GM21619 (cell line): Measurements from ENCODE around the gene MCOLN1.
"Not testable (repeated sequence)": the region's sequence is repeated elsewhere in the genome, so short reads cannot be mapped to it uniquely, and the experiment has no call there.

Source experiments
- ATAC-seq: cut with Tn5 transposase; IDR thresholded peaks from one replicate; pipeline ENCODE4 v1.9.1; 2021; ENCODE audit not compliant: unreplicated experiment

The MCOLN1 gene

GRCh38 chr19:7524523-7524922, 2.1 kb downstream of the MCOLN1 start:
- ATAC-seq, result no peak

DNA sequence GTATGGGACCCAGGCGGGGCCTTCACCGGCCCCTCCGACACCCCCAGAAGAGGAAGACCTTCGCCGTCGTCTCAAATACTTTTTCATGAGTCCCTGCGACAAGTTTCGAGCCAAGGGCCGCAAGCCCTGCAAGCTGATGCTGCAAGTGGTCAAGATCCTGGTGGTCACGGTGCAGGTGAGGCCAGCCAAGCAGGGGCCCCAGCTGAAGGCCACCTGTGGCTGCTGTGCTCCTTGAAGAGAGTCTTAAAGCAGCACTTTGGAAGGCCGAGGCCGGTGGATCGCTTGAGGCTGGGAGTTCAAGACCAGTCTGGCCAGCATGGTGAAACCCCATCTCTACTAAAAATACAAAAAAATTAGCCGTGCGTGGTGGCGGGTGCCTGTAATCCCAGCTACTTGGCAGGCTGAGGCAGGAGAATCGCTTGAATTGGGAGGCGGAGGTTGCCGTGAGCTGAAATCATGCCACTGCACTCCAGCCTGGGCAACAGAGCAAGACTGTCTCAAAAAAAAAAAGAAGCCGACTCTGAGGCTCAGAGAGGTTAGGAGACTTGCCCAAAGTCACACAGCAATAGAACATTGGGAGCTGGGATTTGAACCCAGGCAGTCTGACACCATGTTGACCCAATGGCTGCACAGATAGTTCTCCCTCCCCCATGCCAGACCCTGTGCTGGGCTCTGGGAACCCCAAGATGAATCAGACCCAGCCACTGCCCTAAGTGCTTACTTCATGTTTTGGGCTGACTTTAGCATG, 2.7 kb downstream of the MCOLN1 start:
- no peak for ATAC-seq

DNA sequence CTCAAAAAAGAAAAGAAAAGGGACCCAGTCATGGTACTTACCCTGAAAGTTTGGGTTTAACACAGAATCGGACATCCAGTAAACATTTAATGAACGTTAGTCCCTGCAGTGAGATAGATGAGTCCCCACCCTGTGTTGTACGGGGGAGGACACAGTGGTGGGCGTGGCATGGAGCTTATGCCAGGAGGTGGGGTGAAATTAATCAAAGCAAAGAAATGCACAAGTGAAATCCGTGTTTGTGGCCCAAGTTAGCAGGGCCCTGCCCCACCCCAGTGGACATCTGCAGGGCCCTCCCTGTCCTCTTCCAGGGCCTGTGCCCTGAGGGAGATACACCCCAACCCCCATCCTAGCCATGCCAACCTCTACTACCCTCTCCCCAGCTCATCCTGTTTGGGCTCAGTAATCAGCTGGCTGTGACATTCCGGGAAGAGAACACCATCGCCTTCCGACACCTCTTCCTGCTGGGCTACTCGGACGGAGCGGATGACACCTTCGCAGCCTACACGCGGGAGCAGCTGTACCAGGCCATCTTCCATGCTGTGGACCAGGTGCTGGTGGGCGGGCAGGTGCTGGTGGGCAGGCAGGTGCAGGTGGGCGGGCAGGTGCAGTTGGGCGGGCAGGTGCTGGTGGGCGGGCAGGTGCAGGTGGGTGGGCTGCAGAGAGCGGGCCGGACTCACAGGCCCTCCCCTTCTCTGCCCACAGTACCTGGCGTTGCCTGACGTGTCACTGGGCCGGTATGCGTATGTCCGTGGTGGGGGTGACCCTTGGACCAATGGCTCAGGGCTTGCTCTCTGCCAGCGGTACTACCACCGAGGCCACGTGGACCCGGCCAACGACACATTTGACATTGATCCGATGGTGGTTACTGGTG, 3.9 kb downstream of the MCOLN1 start:
- no peak for ATAC-seq

DNA sequence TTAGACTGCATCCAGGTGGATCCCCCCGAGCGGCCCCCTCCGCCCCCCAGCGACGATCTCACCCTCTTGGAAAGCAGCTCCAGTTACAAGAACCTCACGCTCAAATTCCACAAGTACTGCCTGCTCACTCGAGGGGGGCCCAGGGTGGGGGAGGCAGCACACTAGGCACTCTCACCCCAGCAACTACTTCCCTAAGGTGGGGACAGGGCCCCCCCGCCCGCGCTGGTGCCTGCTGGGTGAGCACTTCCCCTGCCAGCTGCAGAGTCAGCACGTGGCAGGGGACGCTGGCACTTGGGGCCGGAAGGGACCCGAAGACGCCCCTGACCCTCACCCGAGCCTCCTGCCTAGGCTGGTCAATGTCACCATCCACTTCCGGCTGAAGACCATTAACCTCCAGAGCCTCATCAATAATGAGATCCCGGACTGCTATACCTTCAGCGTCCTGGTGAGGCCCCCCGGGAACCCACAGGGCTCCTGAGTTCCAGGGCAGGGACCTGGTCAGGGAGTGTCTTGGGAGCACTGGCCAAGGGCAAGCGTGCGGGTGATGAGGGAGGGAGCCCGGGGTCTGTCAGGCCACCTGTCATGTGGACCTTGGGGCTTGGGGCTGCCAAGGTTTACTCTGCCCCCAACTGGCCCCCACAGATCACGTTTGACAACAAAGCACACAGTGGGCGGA, 5.2 kb downstream of the MCOLN1 start:
- ATAC-seq, result no peak

- ATAC-seq, result no peak
These were observed 5.7 kb downstream of the MCOLN1 start for GRCh38 chr19:7528192-7528519.

DNA sequence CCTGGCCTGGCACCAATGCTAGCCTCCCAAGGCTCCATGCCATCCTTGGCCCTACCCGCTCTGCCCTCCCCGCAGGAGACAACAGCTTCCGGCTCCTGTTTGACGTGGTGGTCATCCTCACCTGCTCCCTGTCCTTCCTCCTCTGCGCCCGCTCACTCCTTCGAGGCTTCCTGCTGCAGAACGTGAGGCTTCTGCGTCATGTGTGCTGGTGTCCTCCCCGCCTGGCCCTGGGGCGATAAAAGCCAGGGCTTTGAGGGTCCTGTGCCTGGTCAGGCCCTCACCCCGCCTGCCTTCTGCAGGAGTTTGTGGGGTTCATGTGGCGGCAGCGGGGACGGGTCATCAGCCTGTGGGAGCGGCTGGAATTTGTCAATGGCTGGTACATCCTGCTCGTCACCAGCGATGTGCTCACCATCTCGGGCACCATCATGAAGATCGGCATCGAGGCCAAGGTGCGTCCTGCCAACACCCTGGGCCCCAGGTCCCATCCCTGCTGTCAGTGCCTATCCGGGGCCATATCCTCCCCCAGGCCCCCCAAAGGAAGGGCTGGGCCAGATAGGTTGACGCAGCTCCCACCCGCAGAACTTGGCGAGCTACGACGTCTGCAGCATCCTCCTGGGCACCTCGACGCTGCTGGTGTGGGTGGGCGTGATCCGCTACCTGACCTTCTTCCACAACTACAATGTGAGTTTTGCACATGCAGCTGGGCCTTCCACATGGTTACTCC, 6.3 kb downstream of the MCOLN1 start:
- ATAC-seq, result no peak

DNA sequence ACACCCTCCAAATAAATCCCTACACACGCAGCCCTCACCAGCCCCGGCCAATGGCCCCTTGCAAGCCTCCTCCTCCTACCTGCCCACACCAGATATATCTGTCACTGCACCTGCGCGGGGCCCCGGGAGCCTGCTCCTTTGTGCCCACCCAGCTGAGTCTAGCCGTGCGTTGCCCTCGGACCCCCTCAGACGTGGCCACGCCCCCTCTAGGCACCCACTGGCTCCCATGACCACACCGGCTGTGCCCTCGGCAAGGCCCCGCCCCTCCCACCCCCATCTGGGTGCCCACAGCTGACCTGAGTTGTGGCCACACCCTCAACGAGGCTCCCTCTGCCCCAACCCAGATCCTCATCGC, 6.8 kb downstream of the MCOLN1 start:
- ATAC-seq, result no peak

GRCh38 chr19:7529610-7530490, 7.4 kb downstream of the MCOLN1 start:
- ATAC-seq, result no peak

GRCh38 chr19:7533281-7533885, 11.0 kb downstream of the MCOLN1 start:
- no peak for ATAC-seq

DNA sequence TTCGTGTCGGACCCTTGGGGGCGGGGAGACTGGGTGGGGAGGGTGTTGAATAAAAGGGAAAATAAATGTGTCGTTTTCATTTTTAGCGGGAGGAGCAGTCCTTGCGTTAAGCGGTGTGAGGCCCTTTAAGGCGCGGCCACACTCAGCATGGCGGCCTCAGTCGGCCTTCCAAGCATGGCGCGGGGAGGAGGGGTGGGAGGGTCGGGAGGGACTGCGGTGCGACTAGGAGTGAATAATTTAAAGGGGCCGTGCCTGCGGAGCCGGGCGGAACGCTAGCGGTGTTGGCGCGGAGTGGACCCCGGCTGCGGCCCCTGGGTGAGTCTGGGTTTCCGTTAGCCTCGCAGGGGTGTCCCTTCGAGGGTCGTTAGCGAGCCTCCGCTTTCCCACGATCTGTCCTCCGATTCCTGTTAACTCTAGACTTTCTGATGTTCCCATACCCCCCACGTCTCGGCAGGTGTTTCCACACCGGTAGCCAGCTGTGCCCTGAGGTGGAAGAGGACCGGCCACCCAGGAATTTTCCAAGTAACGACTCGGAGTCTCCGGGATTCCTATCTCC, 11.6 kb downstream of the MCOLN1 start:
- no peak for ATAC-seq

DNA sequence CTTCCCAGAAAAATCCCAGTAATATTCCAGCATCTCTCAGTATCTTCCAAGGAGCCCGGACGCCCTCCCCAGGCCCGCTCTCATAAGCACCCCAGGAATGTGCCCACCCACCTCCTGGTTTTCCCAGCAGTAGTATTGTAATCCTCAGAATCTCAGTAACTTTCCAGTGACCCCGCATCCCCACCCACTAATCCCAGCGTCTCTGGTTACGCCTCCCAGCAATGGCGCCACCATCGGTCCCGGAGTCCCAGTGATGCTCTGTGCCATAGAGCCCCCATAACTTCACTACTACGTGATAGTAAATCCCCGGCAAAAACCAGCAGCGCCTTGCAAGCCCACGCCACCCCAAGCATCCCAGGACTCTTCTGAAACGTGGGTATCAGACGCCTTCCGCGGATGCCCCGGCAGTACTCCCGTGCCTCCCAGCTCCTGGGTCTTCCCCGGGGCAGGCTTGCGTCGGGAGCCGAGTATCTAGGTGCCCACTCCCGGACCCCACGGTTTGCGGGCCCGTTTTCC, 12.2 kb downstream of the MCOLN1 start:
- no peak for ATAC-seq

GRCh38 chr19:7535047-7535997, 12.9 kb downstream of the MCOLN1 start, which contains the start of gene PNPLA6:
PNPLA6 (plus strand) TSS chr19:7535717; CDS start chr19:7535789, 72 bp downstream.
- ATAC-seq, result peak; percentile 65

DNA sequence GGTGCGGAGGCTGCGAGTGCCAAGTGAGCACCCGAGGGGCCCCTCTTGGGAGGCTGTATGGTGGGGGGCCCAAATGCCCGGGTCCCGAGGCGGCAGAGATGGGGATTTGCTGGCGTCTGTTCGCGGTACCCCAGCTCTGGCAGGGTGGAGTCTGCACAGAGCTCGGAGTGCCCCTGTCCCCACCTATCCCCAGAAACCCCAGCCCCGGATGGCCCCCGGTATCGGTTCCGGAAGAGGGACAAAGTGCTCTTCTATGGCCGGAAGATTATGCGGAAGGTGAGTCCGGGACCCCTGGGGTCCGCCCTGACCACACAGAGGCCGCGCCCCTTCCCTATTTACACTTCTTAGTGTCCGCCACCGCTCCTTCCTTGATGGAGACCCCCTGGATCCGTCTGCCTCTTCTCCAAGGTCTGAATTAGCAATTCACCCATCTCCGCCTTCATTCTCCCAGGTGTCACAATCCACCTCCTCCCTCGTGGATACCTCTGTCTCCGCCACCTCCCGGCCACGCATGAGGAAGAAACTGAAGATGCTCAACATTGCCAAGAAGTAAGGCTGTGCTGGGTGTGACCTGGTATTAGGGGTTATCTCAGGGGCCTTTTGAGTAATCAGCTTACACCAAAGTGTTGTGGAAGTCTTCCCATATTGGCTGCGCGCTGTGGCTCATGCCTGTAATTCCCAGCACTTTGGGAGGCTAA, 13.7 kb downstream of the MCOLN1 start:
- peak; percentile 1 for ATAC-seq

DNA sequence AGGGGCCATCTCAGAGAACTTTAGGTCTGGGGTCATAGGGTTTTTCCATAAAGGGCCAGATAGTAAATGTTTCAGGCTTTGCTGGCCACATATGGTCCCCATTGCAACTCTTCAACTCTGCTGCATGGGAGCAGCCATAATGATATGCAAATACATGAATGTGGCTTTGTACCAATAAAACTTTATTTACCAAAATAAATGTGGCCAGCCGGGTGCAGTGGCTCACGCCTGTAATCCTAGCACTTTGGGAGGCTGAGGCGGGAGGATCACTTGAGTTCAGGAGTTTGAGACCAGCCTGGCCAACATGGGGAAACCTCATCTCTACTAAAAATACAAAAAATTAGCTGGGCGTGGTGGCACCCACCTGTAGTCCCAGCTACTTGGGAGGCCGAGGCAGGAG, 16.6 kb downstream of the MCOLN1 start:
- not testable (repeated sequence) for ATAC-seq

- no peak for ATAC-seq
These were observed 17.5 kb downstream of the MCOLN1 start for GRCh38 chr19:7539827-7540425.

- ATAC-seq, result no peak
These were observed 18.5 kb downstream of the MCOLN1 start for GRCh38 chr19:7540761-7541474.

GRCh38 chr19:7541475-7541824, 19.0 kb downstream of the MCOLN1 start:
- ATAC-seq, result no peak
